ENCODE measurements around the gene SPOPL.

- no peak for TF ChIP-seq POLR2AphosphoS5 (IDR thresholded peaks at IDR 0.05)
- no peak for TF ChIP-seq CTCF (IDR thresholded peaks at IDR 0.05)
- TF ChIP-seq POLR2A (IDR thresholded peaks at IDR 0.05) = no peak
These were observed 6.2 kb upstream of the SPOPL start for GRCh38 chr2:138495384-138495783.
